Activated CD4-positive, CD25-positive, alpha-beta regulatory T cell treated with anti-CD3 and anti-CD28 coated beads, Interleukin-2, amount 50 U/mL, for 72 hours (primary cell): ENCODE measurements around the gene PSORS1C1.
A peak's percentile ranks its signal among the peaks of the same experiment; 100 is the strongest.
"Not testable (repeated sequence)": the region's sequence is repeated elsewhere in the genome, so short reads cannot be mapped to it uniquely, and the experiment has no call there.

Experiments used
- DNase-seq: peaks from one replicate; pipeline ENCODE4 v3.0.0; 2021

Gene PSORS1C1

DNA sequence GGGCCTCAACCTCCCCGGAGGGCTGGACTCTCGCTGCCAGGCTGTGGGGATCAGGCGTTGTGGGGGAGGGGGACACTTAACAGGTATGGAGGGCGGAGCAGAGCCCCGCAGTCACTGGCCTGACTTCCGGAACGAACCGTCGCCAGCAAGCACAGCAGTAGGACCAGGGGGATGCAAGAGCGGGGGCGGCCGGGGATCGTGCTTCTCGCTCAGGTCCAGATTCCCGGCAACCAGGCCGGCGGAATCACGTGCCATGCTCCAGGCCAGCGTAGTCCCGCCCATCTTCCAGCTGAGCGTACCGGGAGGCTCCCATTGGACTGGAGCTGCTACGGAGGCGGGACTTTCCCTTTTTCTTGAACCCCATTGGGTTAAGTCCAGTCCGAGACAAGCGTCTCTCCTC, 65.9 kb downstream of the PSORS1C1 start:
- DNase-seq = peak; percentile 72

DNA sequence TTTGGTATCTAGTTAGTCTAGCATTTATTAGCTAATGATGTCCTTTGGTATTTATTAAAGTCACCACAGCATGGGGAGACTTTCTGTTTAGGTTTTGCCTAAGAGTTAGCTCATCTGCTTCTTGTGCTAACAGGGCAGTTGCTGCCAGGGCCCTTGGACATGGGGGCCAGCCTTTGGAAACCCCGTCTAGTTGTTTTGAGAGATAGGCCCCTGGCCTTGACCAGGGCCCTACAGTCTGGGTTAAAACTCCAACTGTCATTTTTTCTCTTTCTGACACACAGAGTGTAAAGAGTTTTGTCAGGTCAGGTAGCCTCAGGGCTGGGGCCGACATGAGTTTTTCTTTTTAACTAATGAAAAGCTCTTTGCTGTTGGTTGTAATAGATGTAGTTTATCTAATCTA, 68.7 kb downstream of the PSORS1C1 start:
- not testable (repeated sequence) for DNase-seq

DNA sequence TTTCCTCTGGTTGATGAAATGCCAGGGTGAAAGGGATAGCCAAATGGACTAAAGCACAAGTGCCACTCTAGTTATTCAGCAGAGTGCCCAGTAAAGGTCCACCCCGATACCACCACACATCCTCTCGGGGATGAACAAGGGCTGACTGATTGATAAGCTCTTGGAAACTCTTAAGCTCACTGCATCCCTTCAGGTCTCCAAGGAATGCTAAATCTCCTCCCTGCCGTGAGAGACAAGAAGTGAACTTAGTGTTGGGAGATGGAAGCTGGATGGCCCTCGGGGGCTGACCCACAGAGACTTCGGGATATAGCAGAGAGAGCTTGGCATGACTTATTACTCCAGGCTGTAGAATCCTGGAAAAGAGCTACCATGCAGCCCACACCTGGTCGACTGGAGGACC, 69.3 kb downstream of the PSORS1C1 start:
- not testable (repeated sequence) for DNase-seq

DNA sequence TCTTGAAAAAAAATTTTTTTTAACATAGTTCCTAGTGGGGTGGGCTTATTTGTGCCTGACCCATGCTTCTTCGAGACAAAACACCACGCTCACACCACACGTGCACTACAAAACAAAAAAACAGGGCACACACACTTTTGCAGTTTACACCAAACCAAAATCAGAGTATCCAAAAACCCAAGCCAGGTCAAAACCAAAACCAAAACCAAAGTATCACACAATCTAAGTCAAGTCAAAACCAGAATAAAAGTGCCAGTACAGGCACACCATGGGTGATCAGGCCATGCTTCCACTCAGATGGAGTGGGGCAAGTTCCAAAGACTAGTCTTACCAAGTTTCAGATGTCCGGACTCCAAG, 71.1 kb downstream of the PSORS1C1 start:
- DNase-seq = not testable (repeated sequence)

DNA sequence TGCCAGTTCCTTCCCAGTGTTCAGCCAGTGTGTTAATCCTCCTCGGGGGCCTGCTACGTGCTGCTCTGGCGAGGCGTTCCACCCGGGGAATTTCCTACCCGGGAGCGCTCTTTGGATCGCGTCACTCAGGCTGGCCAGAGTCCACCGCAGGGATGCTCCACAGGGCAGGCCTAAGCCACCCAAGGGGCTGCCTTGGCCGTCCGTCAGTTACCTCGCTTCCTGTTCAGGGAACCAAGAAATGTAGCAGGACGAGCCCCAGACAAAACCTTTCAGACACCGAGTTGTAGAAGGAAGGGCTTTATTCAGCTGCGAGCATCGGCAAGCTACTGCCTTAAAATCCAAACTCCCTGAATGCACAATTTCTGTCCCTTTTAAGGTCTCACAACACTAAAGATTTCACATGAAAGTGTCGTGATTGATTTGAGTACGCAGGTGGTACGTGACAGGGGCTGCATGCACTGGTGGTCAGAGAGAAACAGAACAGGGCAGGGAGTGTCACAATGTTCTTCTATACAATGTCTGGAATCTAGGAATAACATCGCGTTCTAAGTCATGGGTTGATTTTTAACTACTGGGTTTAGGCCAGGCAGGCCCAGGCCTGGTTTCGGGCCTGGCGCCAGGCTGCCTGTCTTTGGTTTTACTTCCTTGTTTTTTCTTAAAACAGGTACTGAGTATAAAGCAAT, 71.6 kb downstream of the PSORS1C1 start:
- DNase-seq = no peak

DNA sequence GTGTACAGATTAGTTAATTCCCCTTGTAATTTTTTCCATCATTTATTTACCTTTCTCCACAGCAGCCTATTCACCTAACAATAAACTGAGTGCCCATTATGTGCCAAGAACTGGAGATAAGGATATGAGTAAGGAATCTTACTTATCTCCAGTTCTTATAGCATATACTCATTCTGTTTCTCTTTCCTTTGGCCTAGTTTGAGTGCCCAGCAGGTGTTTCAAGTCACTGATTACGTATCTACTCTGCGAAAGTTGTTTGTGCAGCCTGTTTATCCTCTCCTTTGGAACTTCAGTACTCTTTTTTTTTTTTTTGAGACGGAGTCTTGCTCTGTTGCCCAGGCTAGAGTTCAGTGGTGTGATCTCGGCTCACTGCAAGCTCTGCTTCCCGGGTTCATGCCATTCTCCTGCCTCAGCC, 73.2 kb downstream of the PSORS1C1 start:
- DNase-seq = no peak

DNA sequence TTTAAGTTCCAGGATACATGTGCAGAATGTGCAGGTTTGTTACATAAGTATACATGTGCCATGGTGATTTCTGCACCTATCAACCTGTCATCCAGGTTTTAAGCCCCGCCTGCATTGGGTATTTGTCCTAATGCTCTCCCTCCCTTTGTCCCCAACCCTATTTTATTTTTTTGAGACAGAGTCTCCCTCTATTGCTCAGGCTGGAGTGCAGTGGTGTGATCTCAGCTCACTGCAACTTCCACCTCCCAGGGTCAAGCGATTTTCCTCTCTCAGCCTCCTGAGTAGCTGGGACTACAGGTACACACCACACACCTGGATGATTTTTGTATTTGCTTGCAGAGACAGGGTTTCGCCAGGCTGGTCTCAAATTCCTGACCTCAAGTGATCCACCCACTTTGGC, 74.6 kb downstream of the PSORS1C1 start:
- not testable (repeated sequence) for DNase-seq
